PFSK-1 (cell line): ENCODE results near the gene MAS1.

Source experiments
- POLR2AphosphoS5 ChIP-seq: IDR thresholded peaks from 2 replicates; pipeline ENCODE4 v1.6.1; 2012; ENCODE audit warnings: low read depth, mild to moderate bottlenecking, control low read depth, low read length, moderate library complexity
- SIN3A ChIP-seq: IDR thresholded peaks from 2 replicates; pipeline ENCODE4 v1.6.1; 2012; ENCODE audit warnings: mild to moderate bottlenecking, low read length, moderate library complexity, borderline replicate concordance; ENCODE audit not compliant: insufficient read depth
- TAF1 ChIP-seq: IDR thresholded peaks from 2 replicates; pipeline ENCODE4 v1.6.1; 2012; ENCODE audit warnings: low read length, control low read depth, borderline replicate concordance; ENCODE audit not compliant: insufficient read depth
- TF ChIP-seq, protein P1 (sequence below), 2 experiments: IDR thresholded peaks; 2 replicates each; pipeline versions ENCODE4 v1.6.1 to v1.8.0; 2011 to 2012; ENCODE audit warnings: low read depth in 2 of 2, low read length in 2 of 2, control low read depth in 1 of 2, inconsistent platforms in 1 of 2, mild to moderate bottlenecking in 1 of 2, moderate library complexity in 1 of 2; ENCODE audit not compliant: insufficient read depth in 1 of 2

DNA sequence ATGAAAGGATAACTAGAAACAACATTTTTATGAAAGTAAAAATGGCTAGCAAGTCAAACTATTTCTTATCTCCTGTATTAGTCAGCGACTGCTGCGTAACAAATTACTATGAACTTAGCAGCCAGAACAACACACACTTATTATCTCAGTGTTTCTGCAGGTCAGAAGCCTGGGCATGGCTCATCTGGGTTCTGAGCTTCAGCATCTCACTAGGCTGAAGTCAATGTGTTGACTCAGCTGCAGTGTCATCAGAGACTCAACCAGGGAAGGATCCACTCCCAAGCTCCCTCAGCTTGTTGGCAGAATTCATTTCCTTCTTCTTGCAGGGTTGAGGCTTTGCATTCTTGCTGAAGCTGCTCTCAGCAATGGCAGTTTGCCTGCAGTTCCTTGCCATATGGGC is 44.8 kb downstream of the MAS1 start:
- TF ChIP-seq POLR2AphosphoS5 (no peak), TAF1 (no peak), SIN3A (no peak)
- TF ChIP-seq, protein P1, sequence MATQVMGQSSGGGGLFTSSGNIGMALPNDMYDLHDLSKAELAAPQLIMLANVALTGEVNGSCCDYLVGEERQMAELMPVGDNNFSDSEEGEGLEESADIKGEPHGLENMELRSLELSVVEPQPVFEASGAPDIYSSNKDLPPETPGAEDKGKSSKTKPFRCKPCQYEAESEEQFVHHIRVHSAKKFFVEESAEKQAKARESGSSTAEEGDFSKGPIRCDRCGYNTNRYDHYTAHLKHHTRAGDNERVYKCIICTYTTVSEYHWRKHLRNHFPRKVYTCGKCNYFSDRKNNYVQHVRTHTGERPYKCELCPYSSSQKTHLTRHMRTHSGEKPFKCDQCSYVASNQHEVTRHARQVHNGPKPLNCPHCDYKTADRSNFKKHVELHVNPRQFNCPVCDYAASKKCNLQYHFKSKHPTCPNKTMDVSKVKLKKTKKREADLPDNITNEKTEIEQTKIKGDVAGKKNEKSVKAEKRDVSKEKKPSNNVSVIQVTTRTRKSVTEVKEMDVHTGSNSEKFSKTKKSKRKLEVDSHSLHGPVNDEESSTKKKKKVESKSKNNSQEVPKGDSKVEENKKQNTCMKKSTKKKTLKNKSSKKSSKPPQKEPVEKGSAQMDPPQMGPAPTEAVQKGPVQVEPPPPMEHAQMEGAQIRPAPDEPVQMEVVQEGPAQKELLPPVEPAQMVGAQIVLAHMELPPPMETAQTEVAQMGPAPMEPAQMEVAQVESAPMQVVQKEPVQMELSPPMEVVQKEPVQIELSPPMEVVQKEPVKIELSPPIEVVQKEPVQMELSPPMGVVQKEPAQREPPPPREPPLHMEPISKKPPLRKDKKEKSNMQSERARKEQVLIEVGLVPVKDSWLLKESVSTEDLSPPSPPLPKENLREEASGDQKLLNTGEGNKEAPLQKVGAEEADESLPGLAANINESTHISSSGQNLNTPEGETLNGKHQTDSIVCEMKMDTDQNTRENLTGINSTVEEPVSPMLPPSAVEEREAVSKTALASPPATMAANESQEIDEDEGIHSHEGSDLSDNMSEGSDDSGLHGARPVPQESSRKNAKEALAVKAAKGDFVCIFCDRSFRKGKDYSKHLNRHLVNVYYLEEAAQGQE (IDR thresholded peaks at IDR 0.05; ENCODE audit: insufficient read depth in 1 of 2, low read depth in 2 of 2, low read length in 2 of 2) = no peak
